Adrenal gland (tissue), 5 donors: ENCODE measurements around the gene TBCEL.

Source experiments
- CTCF ChIP-seq, 6 experiments: fragments of 450-650 bp in 4 of 6; fragments of 200-600 bp in 2 of 6; sonication (generic) in 1 of 6; IDR thresholded peaks; 1 replicate in 5 of 6; 2 replicates in 1 of 6; pipeline versions ENCODE4 v1.5.1 to v1.8.0; 2016 to 2021; ENCODE audit warnings: antibody characterized with exemption in 6 of 6, mild to moderate bottlenecking in 2 of 6, moderate library complexity in 1 of 6
- POLR2A ChIP-seq, 2 donors: fragments of 450-650 bp; IDR thresholded peaks; one replicate each; pipeline ENCODE4 v1.6.1; 2017; ENCODE audit warnings: antibody characterized with exemption in 2 of 2, mild to moderate bottlenecking in 2 of 2, moderate library complexity in 1 of 2
- donor health status: DM: no; HTN: no; CAD: no.

- TF ChIP-seq CTCF (IDR thresholded peaks at IDR 0.05): no peak
- no peak for TF ChIP-seq POLR2A (IDR thresholded peaks at IDR 0.05)
These were observed 48.0 kb downstream of the TBCEL start for GRCh38 chr11:121071846-121072450.
